ENCODE results near the gene TOMM6. TPM values are rescaled to one million over a fixed set of nuclear protein-coding genes. Genes with fewer than 3 reads are reported as not detected.

The TOMM6 gene
- total RNA-seq, 4 donors from 2014 or later = 96.3 to 134 (median 124) TPM

DNA sequence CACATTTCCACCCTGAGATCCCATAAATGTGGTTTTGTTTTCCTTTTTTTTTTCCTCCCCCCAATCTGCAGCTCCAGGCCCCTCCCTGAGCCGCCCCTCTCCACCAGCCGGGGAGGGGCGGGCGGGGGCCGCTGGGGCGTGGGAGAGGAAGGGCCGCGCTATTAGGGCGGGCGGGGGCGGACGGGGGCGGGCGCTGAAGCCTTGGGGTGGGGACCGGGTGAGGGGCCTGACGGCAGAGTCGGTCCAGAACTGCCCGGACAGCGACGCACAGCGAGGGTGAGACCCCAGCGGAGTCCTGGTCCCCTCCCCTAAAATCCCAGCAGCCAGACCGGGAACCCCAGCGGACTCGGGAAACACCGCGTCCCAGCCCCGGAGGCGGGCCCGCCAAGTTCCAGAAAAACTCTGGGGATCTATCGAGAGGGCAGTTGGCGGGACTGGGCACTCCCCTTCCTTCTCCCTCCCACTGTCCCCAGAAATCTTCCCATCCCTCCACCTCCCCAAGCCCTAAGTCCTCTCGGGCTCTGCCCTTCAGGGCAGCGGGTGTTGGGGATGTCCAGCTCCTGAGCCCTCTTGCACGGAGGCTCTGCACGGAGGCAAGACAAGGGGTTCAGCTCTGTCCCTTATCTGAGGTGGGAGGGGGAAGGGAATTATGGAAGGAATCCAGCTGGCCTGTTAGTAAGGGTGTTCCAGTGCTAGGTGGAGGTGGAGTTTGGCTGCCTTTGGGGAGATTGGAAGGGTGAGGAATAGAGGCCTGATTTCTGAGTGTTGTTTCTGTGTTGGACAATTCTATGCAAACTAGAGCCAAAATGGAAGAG is 6.7 kb upstream of the TOMM6 start, which contains the start of gene PRICKLE4:
Gene PRICKLE4 (plus strand): TSS at position 232 of the 815 bp plus-strand sequence. CDS start 2,692 bp downstream, outside the sequence.
- Histone ChIP-seq H3K27ac (peak within 1 kb of the TSS; percentile 83 to 86 (median 85)), H3K9me3 (no peaks in the 10 kb centered on the region), H3K36me3 (peaks cover 7 to 13% of the 10 kb centered on the region in 2 donors), H3K4me3 (replicated peaks in 1 of 3) (peak within 1 kb of the TSS in 2 of 3 donors; percentile 30 to 66), H3K4me1 (peaks cover 21 to 27% of the 10 kb centered on the region in 2 donors), H3K27me3 (no peaks in the 10 kb centered on the region)
- intact Hi-C loops (cut with DNase I) = loop anchor here (5.0 to 10.0 kb wide), 2 partner anchors 262 to 434 kb away; partner anchors contain the start of gene MRPS10
- peak; percentile 86 to 88 for DNase-seq
- TF ChIP-seq, protein P1, sequence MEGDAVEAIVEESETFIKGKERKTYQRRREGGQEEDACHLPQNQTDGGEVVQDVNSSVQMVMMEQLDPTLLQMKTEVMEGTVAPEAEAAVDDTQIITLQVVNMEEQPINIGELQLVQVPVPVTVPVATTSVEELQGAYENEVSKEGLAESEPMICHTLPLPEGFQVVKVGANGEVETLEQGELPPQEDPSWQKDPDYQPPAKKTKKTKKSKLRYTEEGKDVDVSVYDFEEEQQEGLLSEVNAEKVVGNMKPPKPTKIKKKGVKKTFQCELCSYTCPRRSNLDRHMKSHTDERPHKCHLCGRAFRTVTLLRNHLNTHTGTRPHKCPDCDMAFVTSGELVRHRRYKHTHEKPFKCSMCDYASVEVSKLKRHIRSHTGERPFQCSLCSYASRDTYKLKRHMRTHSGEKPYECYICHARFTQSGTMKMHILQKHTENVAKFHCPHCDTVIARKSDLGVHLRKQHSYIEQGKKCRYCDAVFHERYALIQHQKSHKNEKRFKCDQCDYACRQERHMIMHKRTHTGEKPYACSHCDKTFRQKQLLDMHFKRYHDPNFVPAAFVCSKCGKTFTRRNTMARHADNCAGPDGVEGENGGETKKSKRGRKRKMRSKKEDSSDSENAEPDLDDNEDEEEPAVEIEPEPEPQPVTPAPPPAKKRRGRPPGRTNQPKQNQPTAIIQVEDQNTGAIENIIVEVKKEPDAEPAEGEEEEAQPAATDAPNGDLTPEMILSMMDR (IDR thresholded peaks at IDR 0.05) = no peak
- peak in 1 of 2 donors; percentile 57 for TF ChIP-seq POLR2A (IDR thresholded peaks at IDR 0.05)
- WGBS, 2 donors = 0 to 1% methylated on average over 20 to 26 of the region's 36 CpGs

DNA sequence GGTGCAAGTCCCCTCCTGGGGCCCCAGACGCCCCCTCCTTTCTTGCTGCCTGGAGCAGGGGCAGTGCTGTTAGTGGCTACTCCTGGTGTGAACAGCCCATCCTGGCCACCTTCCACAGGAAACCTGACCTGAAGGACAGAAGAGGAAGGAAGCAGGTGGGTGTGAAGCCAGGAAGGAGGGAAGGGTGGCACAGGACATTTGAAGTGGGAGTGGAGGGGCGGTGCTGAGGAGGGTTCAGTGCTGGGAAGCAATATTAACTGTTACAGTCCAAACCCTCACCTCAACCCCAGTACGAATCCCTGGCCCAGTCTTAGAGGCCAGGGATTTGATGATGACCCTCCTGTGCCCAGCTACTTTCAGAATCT is 6.1 kb upstream of the TOMM6 start:
- H3K9me3 ChIP-seq = no peaks in the 10 kb centered on the region
- peak overlapping the region in 1 of 3 donors; percentile 66 for H3K4me3 ChIP-seq (replicated peaks in 1 of 3)
- WGBS, 2 donors = 6 to 12% methylated on average over 3 of the region's 3 CpGs
- peak overlapping the region; percentile 83 to 86 (median 85) for H3K27ac ChIP-seq
- no peak for TF ChIP-seq POLR2A (IDR thresholded peaks at IDR 0.05)
- TF ChIP-seq, protein P1 (IDR thresholded peaks at IDR 0.05) = no peak
- peak; percentile 78 to 83 for DNase-seq
- H3K27me3 ChIP-seq = no peaks in the 10 kb centered on the region
- intact Hi-C loops (cut with DNase I) = loop anchor here (5.0 to 10.0 kb wide), 2 partner anchors 261 to 433 kb away; partner anchors contain the start of gene MRPS10
- H3K36me3 ChIP-seq = peaks cover 5 to 9% of the 10 kb centered on the region in 2 donors
- peaks cover 26 to 32% of the 10 kb centered on the region in 2 donors for H3K4me1 ChIP-seq

DNA sequence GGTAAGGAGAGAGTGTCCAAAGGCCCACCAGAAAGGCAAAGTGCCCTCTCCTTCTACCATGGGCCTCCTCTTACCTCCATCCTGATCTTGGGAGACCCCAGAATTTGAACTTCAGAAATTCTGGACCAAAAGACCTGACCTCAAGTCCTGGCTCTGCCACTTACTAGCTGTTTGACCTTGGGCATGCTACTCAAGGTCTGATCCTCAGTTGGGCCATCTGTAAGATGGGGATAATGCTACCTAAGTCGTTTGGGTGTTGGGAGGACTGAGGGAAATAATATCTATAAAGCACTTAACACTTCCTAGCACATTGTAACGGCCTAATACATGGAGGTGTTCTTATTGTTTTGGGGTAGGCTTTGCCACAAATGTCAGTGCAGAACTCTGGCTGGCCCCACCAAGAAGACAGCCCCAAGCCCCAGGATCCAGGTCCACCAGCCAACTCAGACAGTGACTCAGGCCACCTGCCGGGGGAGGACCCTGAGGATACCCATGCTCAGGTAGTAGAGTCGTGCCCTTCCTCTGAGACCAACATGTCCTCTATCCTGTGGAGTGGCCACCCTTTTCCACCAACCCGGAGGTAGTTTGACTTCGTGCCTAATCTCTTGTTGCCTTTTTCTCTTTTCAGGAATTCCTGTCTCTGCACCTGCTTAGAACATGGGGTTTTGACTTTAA is 4.3 kb upstream of the TOMM6 start:
- Histone ChIP-seq H3K9me3 (no peaks in the 10 kb centered on the region), H3K36me3 (no peaks in the 10 kb centered on the region), H3K27ac (no peak overlapping the region), H3K4me3 (replicated peaks in 1 of 3) (no peak overlapping the region), H3K4me1 (peaks cover 26 to 32% of the 10 kb centered on the region in 2 donors), H3K27me3 (no peaks in the 10 kb centered on the region)
- intact Hi-C loops (cut with DNase I) = loop anchor here (5.0 to 10.0 kb wide), 2 partner anchors 259 to 432 kb away; partner anchors contain the start of gene MRPS10
- TF ChIP-seq, protein P1 (IDR thresholded peaks at IDR 0.05) = no peak
- no peak for TF ChIP-seq POLR2A (IDR thresholded peaks at IDR 0.05)
- DNase-seq = no peak
- 81 to 86% methylated on average over 6 of the region's 6 CpGs for WGBS, 2 donors

DNA sequence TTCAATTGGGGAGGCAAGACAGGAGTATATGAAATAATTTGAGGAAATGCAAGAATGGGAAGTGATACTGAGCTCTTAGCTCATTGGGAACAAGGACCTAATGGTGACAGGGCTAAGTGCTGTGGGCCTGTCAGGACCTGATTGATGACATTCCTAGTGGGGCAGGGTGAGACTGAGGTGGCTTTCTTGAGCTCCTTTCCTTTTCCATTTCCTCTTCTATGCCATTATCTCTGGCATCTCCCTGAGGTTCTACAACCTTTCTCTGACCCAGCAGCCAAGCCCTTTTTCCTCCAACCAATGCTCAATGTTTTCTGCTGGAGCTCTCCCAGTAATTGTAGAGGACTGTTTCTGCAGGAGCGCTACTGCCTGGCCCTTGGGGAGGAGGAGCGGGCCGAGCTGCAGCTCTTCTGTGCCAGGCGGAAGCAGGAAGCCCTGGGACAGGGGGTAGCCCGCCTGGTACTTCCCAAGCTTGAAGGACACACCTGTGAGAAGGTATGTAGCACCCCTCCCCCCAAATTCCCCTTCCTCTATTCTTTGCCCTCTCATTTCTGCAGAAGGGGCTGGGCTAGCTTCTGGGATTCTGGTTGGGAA is 2.8 kb upstream of the TOMM6 start:
- TF ChIP-seq, protein P1 (IDR thresholded peaks at IDR 0.05) = no peak
- Histone ChIP-seq H3K27ac (no peak overlapping the region), H3K9me3 (no peaks in the 10 kb centered on the region), H3K36me3 (no peaks in the 10 kb centered on the region), H3K4me1 (peaks cover 20 to 33% of the 10 kb centered on the region in 2 donors), H3K4me3 (replicated peaks in 1 of 3) (no peak overlapping the region), H3K27me3 (no peaks in the 10 kb centered on the region)
- intact Hi-C loops (cut with DNase I) = loop anchor here (5.0 to 10.0 kb wide), 4 partner anchors 138 to 430 kb away; partner anchors contain the start of genes BYSL, MED20 and MRPS10
- no peak for DNase-seq
- WGBS, 2 donors = 67 to 82% methylated on average over 5 of the region's 5 CpGs

Measured in thyroid gland (tissue), 4 donors.